ENCODE data around the gene CERCAM.

DNA sequence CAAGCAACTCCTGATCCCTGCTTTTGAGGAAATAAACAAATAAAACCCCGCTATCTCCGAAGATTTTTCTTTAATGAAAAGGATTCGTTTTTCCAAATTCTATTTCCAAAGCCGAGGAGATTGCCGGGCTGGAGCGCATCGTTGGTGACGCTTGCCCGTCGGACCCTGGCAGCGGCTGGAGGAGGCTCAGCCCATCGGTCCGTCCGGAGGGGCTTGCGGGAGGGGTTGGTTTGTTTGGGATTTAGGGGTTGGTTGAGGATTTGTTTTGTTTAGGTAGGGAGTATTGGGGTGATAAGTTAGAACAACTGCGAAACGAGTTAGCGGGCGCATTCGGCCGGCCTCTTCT lies 28.7 kb upstream of the CERCAM start:
- no peak for TF ChIP-seq SUZ12 (IDR thresholded peaks at IDR 0.05; ENCODE audit: low read depth, low read length)
- TF ChIP-seq ZNF546 (CRISPR knock-in tag; conservative IDR thresholded peaks at IDR 0.05): no peak
- TF ChIP-seq, protein P1, sequence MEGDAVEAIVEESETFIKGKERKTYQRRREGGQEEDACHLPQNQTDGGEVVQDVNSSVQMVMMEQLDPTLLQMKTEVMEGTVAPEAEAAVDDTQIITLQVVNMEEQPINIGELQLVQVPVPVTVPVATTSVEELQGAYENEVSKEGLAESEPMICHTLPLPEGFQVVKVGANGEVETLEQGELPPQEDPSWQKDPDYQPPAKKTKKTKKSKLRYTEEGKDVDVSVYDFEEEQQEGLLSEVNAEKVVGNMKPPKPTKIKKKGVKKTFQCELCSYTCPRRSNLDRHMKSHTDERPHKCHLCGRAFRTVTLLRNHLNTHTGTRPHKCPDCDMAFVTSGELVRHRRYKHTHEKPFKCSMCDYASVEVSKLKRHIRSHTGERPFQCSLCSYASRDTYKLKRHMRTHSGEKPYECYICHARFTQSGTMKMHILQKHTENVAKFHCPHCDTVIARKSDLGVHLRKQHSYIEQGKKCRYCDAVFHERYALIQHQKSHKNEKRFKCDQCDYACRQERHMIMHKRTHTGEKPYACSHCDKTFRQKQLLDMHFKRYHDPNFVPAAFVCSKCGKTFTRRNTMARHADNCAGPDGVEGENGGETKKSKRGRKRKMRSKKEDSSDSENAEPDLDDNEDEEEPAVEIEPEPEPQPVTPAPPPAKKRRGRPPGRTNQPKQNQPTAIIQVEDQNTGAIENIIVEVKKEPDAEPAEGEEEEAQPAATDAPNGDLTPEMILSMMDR (CRISPR knock-in tag; IDR thresholded peaks at IDR 0.05): no peak
- no peak for TF ChIP-seq JUN (CRISPR knock-in tag; IDR thresholded peaks at IDR 0.05)
- no peak for TF ChIP-seq ZC3H4 (CRISPR knock-in tag; IDR thresholded peaks at IDR 0.05; ENCODE audit: borderline replicate concordance)
- no peak for TF ChIP-seq MYC (CRISPR knock-in tag; IDR thresholded peaks at IDR 0.05; ENCODE audit: borderline replicate concordance)
- TF ChIP-seq XBP1 (CRISPR knock-in tag; IDR thresholded peaks at IDR 0.05): no peak
- TF ChIP-seq ZFP36L2 (CRISPR knock-in tag; IDR thresholded peaks at IDR 0.05): no peak
- TF ChIP-seq ZNF776 (CRISPR knock-in tag; IDR thresholded peaks at IDR 0.05): no peak
- TF ChIP-seq NR3C1 (CRISPR knock-in tag; IDR thresholded peaks at IDR 0.05): no peak

Measured in HepG2 (cell line).